Frontal cortex (tissue), 4 donors: ENCODE measurements around the gene GRM5. TPM values are rescaled to one million over a fixed set of nuclear protein-coding genes. Genes with fewer than 3 reads are reported as not detected.
A peak's percentile ranks its signal among the peaks of the same experiment; 100 is the strongest.
"Not testable (repeated sequence)": the region's sequence is repeated elsewhere in the genome, so short reads cannot be mapped to it uniquely, and the experiment has no call there.

ENCODE experiments used
- DNase-seq, 2 donors: peaks; one replicate each; pipeline ENCODE4 v3.0.0; 2012; ENCODE audit warnings: low spot score in 2 of 2
- FAIRE-seq: peaks from 2 replicates; lab custom pipeline; 2012; peaks lifted over from hg19 to GRCh38; lab: Jason Lieb, UNC
- total RNA-seq: library from RNA; depleted of rRNA; stranded (reverse); fragments of >200 nt; gene quantifications from one replicate; pipeline ENCODE4 v1.2.3, GENCODE V29; 2014
- donor health status: control.
- donor health status: control.
- donor health status: control.

Gene GRM5
- total RNA-seq, 1 donor from 2014 or later: 149 TPM

DNA sequence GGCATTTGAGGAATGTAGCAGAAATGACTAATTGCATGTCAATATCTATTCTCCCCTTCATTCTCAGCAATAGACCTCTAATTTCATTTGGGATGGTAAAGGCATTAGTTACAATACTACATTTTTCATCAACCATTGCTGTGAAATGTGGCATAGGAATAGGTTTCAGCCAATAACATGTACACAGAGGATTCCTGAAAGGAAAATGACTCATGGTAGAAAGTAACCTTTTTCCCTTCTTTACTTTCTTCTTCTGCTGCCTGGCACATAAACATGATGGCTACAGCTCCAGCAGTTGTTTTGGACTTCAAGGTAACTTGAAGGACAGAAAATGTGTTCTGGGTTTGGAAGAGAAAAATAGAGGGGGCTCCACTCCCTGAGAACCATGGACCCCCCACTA lies 496.4 kb downstream of the GRM5 start:
- no peak for DNase-seq
- FAIRE-seq: no peak

DNA sequence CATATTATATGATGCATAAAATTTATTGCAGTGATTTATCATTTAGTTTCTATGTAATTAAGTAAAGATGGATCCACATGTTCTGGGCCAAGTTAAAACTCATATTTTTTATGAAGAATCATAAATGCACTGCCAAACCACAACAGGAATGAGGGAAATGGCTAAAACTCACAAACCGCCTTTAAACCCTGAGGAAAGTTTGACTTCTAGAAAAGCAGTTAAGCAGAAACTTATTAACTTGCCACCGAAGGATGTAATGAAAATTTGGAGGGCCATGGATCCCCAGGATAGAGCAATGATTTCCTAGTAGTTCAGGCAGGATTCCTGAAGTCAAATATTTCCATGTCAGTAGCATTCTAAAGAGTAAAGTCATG lies 510.0 kb downstream of the GRM5 start:
- DNase-seq: no peak

DNA sequence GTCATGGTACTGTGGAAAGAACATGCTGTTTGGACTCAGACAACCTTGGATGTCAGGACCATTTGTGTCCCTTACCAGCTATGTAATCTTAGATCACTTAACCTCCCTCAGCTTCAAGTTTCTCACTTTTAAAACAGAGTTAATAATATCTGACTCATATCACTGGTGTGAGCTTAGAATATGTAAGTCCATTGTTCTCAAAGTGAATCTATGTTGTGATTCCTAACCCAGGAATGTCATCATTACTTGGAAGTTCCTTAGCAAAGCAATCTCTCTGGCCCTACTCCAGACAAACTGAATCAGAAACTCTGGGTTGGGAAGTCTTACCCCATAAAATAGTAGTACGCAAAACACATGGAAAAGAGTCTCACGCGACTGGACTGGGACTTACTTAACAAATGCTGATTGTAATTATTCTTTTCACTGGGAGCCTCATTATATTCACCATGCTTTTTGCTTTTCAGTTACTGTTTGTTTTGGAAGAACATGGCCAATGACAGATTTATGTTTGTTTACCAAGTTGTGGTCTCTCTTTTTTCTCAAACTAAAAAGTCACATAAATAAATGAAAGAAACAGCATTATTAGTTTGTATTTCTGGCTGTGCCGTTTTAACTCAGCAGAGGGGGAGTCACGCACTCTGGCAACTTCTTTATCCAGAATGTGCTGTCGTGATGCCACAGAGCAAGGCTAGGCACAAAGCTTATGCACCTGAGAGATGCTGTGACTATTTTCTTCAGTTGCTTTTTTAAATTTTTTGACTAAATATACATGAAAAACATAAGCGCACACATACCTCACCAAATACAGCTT lies 510.6 kb downstream of the GRM5 start:
- DNase-seq (no peak), FAIRE-seq (no peak)

More for the DNA sequence above, 510.0 kb downstream of the GRM5 start:
- no peak for FAIRE-seq

DNA sequence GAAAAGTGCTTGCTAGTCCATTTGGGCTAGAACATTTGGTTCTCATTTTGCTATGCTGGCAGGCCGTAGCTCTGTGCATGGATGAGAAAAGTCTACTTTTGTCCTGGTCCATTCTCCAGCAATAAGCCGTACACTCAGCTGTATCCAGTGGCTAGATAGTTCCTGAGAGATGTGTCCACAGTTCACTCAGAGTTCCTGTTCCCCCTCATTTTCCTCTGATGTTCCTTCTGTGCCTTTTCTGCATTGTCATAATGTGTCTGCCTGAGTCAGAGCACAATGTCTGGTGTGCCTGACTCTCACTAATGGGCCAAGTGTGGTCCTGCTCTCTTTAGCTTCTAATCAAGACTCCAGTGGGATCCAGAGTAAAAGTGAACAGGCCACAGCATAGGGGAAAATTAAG lies 512.6 kb downstream of the GRM5 start:
- no peak for DNase-seq
- FAIRE-seq: no peak

DNA sequence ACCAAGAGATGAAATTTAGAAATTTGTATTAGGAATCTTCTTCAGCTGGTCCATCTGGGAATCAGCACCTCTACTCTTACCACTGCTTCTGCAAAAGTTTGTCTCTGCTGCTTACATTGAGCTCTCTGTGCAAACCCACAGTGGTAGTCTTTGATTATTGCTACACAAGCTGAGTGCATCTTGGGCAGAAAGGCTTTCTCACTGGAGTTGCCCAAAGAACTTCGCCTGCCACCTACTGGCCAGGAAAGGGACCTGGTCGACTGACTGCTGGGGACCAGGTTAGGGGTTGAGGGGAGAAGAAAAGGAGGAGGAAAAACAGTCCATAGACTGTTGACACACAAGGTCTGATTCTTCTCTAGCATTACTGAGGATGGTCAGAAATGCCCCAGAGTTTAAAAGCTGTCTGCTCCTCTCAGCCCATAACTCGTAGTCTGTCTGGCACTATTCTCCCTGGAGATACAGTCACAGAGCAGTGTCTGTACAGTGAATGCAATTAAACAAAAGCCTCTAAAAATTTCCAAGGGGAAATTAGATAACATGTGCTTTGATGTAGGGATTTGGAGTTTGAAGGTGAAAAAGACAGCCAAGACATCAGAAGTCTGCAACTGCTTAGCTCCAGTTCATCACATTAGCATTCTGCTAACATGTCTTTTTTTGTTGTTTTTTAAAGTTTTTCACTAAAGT lies 513.3 kb downstream of the GRM5 start:
- FAIRE-seq (no peak), DNase-seq (no peak)

DNA sequence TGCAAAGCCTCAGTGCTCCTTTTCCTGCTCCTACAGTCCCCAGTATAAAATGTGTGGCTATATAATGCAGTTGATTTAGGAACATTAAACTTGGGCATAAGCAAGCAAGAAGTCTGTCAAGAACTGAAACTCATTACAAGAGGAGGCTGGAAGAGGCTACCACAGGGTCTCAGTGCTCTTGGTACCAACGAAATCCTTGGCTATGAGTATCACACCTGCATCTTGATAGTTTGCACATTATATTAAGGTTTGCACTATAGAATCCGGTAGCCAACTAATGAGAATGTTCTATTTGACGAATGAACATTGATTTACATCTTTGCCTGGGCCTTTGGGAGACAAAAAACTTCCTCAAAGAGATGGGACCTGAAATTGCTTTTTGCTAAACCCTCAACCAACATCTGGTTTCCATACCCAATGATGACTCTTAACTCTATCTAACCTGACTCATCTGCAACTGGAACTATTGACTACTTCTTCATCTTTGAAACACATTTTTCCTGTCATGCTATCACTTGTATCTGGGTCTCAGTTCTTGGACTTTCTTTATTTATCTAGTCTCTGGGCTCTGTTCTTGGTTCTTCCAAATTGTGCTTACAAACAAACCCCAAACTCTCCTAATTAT lies 521.0 kb downstream of the GRM5 start:
- FAIRE-seq: no peak

DNA sequence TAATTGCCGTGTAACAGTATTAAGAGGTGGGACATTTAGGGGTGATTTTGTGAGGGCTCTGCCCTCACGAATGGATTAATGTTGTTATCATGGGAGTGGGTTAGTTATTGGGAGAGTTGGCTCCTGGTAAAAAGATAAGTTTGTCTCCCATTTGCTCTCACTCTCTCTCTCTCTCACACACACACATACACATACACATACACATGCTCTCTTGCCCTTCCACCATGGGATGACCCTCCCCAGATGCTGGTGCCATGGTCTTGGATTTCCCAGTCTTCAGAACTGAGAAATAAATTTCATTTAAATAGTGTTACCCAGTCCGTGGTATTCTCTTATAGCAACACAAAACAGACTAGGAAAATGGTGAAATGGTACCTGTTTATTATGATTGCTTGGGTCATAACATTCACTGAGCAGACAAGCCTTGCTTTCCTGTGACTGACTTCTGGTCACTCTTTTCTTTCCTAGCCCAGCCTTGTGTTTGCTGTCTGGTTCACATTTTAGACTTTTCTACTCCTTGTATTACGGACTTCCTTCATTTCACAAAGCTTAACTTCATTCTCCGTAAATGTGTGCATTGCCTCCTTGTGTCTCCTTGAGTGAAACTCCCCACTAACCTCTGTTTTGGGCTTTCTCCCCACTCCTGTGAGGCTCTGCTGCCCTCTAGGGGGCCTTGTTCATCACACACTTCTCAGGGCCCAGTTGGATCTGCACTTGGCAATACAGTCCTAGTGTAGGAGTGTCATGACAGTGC lies 521.7 kb downstream of the GRM5 start:
- FAIRE-seq (no peak), DNase-seq (peak in 1 of 2 donors; percentile 30)

More for the DNA sequence above, 521.0 kb downstream of the GRM5 start:
- no peak for DNase-seq

DNA sequence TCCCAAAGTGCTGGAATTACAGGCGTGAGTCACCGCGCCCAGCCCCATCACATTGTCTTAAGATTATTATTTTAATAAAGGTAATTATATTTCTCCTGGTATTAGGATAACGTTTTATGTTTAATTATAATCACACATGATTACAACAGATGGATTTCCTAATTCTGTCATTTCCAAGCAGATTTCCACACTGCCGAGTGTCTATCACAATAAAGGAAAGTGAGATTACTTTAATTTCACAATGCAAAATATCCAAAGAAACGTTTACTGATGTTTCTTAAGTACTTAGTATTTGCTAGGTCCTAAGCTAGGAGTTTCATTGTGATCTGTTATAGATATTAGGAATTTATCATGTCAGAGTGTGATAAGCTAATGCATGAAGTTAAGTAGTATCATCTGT lies 524.8 kb downstream of the GRM5 start:
- FAIRE-seq (no peak), DNase-seq (no peak)

DNA sequence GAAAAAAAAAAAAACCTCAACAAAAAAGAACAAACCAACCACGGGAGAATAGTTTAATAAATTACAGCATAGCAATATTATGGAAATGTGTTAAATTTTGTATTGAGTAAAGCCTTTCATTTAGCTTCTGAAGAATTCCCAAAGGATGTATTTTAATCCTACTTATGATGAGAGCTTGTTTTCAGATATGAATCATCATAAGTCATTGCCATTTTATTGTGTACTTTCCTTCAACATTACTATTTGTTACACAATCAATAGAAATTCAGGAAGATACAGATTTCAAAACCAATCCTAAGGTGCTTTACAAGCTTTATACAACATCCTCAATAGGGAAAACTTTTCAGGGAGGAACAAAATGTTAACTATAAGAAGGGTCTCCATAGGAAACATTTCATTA lies 527.7 kb downstream of the GRM5 start:
- DNase-seq: no peak
- no peak for FAIRE-seq

DNA sequence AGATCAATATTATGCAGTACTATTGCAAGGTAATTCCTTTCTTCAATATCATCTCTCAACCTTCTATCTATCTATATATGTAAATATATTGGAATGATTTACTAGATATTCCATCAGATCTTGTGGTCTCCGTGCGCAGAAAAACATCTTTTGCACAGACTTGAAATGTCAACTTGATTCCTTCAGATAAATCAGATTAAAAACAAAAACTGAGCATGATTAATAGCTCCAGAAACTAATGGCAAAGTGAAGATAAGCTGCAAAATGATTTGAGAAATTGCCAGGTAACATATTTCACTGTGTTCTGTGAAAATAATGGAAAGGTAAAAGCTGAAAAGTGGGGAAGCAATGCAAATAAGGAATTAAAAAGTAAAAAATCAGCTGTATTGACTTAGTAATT lies 528.2 kb downstream of the GRM5 start:
- DNase-seq (no peak), FAIRE-seq (no peak)

DNA sequence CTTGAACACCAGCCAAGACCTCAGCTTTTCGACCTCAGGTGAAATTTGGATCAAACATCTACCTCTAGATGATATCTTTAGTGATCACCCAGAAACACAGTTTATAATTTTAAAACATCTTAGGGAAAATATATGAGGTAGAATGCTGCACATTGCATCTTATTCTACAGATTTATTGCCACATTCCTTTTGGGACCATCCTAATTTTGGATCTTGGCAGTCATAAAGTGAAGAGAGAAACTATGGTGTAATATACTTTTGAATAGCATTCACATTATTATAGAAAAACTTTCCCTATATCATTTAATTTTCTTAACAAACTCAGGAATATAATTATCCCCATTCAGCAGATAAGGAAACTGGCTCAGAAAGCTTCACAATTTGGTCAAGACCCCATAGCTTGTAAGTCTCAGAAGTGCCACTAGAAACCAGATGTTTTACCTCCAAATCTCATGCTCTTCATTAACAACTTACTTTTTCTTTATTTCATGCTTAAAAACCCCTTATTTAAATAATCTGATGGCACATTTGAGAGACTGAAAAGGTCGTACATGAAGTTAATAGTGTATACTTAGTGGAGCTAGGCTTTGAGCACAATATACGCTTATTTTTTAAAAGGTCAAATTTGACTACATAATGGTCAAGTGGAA lies 529.0 kb downstream of the GRM5 start:
- no peak for FAIRE-seq

DNA sequence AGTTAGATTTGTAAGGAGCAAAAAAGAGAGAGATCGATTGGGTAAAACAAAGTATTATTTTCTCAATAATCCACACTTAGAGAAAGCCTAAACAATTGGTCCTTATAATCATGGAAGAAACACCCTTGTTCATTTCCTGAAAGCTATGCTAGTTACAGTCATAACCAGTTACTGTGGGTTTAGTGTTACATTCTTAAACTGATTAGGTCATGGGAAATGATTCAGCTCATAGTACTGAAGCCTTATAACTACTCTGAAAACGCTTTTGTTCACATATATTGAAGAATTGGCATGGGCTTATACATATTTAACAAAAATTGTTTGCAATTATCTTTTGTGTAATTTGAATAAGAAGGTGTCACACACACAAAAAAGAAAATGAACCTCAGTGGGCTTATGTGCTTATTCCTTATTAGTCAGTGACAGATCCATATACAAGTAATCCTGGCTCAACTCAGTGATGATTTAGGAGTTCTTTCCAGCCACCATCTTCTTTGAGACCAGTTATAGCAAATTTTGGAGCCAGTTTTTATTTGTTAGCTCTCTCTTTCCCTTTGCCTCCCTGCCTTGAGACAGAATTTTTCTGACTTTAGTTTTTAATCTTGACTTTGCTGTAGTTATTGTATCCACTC lies 529.8 kb downstream of the GRM5 start:
- no peak for FAIRE-seq
- no peak for DNase-seq

More for the DNA sequence above, 529.0 kb downstream of the GRM5 start:
- no peak for DNase-seq

DNA sequence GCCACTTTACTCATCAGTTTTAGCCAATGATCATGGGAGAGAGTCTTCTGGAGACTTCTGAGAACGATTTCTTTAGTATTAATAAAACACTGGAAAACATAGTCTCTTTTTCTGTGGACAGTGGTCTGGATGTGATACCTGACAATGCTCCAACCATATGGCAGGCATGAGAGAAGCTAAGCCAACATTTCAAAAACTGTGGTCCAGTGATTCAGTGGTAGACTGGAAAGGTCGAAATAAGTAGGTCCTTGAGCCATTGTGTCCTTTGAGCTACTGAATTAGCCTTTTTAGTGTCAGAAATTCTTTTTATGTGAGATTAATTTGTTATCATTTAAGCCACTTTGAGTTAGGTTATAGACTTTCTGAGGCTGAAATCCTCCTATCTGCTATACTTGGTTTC lies 530.5 kb downstream of the GRM5 start:
- DNase-seq (no peak), FAIRE-seq (no peak)

DNA sequence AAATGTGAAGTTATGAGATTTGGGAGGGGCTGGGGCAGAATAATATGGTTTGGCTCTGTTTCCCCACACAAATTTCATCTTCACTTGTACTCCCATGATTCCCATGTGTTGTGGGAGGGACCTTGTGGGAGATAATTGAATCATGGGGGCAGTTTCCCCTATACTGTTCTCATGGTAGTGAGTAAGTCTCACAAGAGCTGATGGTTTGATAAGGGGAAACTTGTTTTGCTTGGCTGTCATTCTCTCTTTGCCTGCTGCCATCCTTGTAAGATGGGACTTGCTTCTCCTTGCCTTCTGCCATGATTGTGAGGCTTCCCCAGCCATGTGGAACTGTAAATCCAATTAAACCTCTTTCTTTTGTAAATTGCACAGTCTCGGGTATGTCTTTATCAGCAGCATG lies 531.1 kb downstream of the GRM5 start:
- DNase-seq, FAIRE-seq: not testable (repeated sequence)

DNA sequence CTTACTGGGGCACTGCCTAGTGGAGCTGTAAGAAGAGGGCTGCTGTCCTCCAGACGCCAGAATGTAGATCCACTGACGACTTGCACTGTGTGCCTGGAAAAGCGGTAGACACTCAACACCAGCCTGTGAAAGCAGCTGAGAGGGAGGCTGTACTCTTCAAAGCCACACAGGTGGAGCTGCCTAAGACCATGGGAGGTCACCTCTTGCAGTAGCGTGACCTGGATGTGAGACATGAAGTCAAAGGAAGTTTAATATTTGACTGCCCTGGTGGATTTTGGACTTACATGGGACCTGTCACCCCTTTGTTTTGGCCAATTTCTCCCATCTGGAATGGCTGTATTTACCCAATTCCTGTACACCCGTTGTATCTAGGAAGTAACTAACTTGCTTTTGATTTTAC lies 531.6 kb downstream of the GRM5 start:
- FAIRE-seq (no peak), DNase-seq (no peak)

DNA sequence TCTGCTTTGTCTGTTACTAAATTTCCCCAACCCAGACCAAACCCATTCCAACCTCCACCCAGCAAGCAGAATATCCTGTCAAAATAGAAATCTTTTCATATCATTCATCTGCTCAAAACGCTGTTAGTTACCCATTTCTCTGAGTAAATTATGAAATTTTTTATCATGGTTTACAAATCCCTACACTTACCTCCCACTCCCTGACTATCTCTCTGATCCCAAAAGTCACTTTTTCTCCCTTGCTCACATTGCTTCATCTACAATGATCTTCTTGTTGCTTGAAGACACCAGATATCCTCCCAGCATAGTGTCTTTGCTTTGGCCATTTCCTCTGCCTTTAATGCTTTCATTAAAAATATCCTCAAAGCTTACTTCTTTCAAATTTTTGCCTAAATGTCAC lies 532.8 kb downstream of the GRM5 start:
- FAIRE-seq: no peak
- no peak for DNase-seq

DNA sequence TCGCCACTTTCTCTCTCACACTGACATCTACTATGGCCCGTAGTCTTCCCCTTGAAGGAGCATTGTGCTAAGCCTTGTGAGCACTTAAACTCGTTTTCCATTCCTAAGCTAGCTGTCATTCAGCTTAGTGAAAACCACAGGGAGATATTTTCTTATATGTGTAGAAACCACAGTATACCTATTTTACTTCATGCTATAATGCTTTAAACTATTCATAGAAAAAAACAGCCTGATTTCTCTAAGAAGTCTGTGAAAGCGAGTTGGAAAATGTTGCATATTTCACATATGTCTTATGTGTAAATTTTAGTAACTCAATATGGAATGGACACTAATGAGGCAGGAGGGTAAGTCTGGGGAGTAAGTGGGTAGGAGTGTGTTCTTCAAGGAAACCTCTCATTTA lies 534.0 kb downstream of the GRM5 start:
- DNase-seq (no peak), FAIRE-seq (no peak)

DNA sequence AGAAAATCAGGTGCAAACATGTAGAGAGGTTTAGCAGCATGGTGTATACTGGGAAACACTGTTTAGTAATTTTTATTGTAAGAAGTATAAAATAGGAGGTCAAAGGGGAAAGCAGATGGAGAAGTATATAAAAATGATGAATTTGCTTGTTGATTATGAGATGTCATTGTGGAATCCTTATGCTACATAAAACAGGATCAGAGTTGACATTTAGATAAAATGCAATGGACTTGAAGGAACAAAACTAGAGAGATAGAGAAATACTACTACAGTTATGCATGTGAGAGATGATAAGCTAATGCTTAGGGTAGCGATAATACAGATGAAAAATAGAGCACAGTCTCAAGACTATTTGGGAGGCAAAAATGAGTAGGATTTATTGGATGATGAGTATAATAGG lies 536.4 kb downstream of the GRM5 start:
- no peak for FAIRE-seq
- DNase-seq: no peak

DNA sequence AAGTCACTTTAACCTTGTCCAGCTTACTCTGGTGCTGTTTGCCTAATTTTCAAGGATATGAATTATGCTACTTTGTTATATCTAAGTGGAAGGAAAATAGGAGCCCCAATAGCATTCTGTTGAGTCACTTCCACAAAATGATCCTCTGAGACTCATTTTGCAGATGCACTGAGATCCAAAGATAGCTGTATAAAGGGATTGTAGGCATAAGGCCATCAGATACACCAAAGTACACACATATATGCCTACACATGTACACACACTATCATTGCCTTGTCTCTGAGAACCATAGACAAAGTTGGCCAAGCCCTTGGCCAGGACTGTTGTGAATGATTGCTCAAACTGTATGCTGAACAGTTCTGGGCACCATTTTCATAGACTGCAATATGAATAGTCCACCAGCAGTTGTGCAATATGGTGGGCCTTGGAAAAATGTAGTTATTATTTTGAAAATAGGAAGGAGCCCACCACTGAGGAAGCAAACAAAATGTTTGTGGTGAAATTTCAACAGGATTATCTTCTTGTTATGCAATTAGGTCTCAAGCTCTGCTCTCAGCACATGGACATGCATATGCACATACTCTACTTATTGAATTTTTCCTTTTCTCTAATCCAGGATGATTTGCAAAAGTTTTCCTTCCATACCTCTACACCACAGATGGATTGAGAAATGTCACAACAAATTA lies 542.3 kb downstream of the GRM5 start:
- DNase-seq (no peak), FAIRE-seq (no peak)
